HEK293 (cell line): Measurements from ENCODE around the gene CEP85L.
A peak's percentile ranks its signal among the peaks of the same experiment; 100 is the strongest.

ENCODE experiments used
- CTCF ChIA-PET: fragments of 350-600 bp; formaldehyde crosslinking; extraction: SDS; loops from one replicate; lab custom pipeline; 2021; ENCODE audit warnings: antibody characterized with exemption; lab: Yijun Ruan, JAX
- POLR2A ChIA-PET: fragments of 300-600 bp; formaldehyde crosslinking; extraction: SDS; loops from one replicate; lab custom pipeline; 2020; ENCODE audit warnings: antibody characterized with exemption, inconsistent platforms; lab: Yijun Ruan, JAX
- H3K27ac ChIP-seq: fragments of 200-500 bp; sonication (Bioruptor generic); 2 replicates; pipeline ENCODE4 v1.5.1; 2014; ENCODE audit warnings: low read depth, low read length, control low read depth, inconsistent platforms; ENCODE audit errors: extremely low read depth
- H3K36me3 ChIP-seq, 2 experiments: fragments of 200-500 bp in 1 of 2; sonication (Bioruptor generic) in 1 of 2; 1 replicate in 1 of 2; 2 replicates in 1 of 2; pipeline ENCODE4 v1.5.1; 2014 to 2017; ENCODE audit warnings: inconsistent platforms in 2 of 2, low read length in 2 of 2; ENCODE audit not compliant: control insufficient read depth in 2 of 2, insufficient read depth in 1 of 2
- H3K4me1 ChIP-seq: fragments of 200-500 bp; sonication (Bioruptor generic); 2 replicates; pipeline ENCODE4 v1.5.1; 2014; ENCODE audit warnings: mild to moderate bottlenecking, low read length, inconsistent platforms; ENCODE audit not compliant: control insufficient read depth, insufficient read depth
- H3K4me3 ChIP-seq: 2 replicates; pipeline ENCODE4 v1.5.1; 2011; ENCODE audit warnings: low read depth, mild to moderate bottlenecking, control low read depth, low read length, moderate library complexity
- H3K9me3 ChIP-seq: fragments of 200-500 bp; sonication (Bioruptor generic); 2 replicates; pipeline ENCODE4 v1.5.1; 2014; ENCODE audit warnings: low read depth, low read length, inconsistent platforms; ENCODE audit not compliant: control insufficient read depth, insufficient read depth
- HIC1 ChIP-seq: fragments of 450-650 bp; formaldehyde crosslinking; IDR thresholded peaks from 2 replicates; pipeline ENCODE4 v1.5.1; 2016; ENCODE audit warnings: missing biosample characterization, missing genetic modification characterization
- HOXC10 ChIP-seq: sonication (generic); formaldehyde crosslinking; IDR thresholded peaks from 2 replicates; pipeline ENCODE4 v1.8.1; 2023; ENCODE audit warnings: mild to moderate bottlenecking, missing genetic modification reagents
- KLF10 ChIP-seq: fragments of 450-650 bp; IDR thresholded peaks from 2 replicates; pipeline ENCODE4 v1.5.1; 2018; ENCODE audit warnings: missing biosample characterization, mild to moderate bottlenecking, missing genetic modification characterization
- MZF1 ChIP-seq: fragments of 450-650 bp; formaldehyde crosslinking; IDR thresholded peaks from 2 replicates; pipeline ENCODE4 v1.5.1; 2017; ENCODE audit warnings: missing biosample characterization, missing genetic modification characterization, borderline replicate concordance
- PRDM10 ChIP-seq: fragments of 450-650 bp; formaldehyde crosslinking; IDR thresholded peaks from 2 replicates; pipeline ENCODE4 v1.5.1; 2016; ENCODE audit warnings: missing biosample characterization, missing genetic modification characterization
- PRDM6 ChIP-seq: fragments of 450-650 bp; formaldehyde crosslinking; IDR thresholded peaks from 2 replicates; pipeline ENCODE4 v1.5.1; 2017; ENCODE audit warnings: missing biosample characterization, missing genetic modification characterization
- SCRT1 ChIP-seq: fragments of 450-650 bp; formaldehyde crosslinking; IDR thresholded peaks from 2 replicates; pipeline ENCODE4 v1.5.1; 2016; ENCODE audit warnings: missing biosample characterization, missing genetic modification characterization, borderline replicate concordance
- ZBTB44 ChIP-seq: fragments of 450-650 bp; IDR thresholded peaks from 2 replicates; pipeline ENCODE4 v1.5.1; 2018; ENCODE audit warnings: missing biosample characterization, mild to moderate bottlenecking, missing genetic modification characterization
- ZNF202 ChIP-seq: fragments of 450-650 bp; formaldehyde crosslinking; IDR thresholded peaks from 2 replicates; pipeline ENCODE4 v1.5.1; 2016; ENCODE audit warnings: missing biosample characterization, missing genetic modification characterization, borderline replicate concordance
- ZNF211 ChIP-seq: fragments of 450-650 bp; formaldehyde crosslinking; IDR thresholded peaks from 2 replicates; pipeline ENCODE4 v1.5.1; 2016; ENCODE audit warnings: low read depth, missing biosample characterization, missing genetic modification characterization
- ZNF223 ChIP-seq: fragments of 450-650 bp; formaldehyde crosslinking; IDR thresholded peaks from 2 replicates; pipeline ENCODE4 v1.5.1; 2016; ENCODE audit warnings: missing biosample characterization, missing genetic modification characterization
- ZNF292 ChIP-seq: fragments of 450-650 bp; formaldehyde crosslinking; IDR thresholded peaks from 2 replicates; pipeline ENCODE4 v1.5.1; 2016; ENCODE audit warnings: low read depth, missing biosample characterization, missing genetic modification characterization, borderline replicate concordance
- ZNF449 ChIP-seq: fragments of 450-650 bp; formaldehyde crosslinking; IDR thresholded peaks from 2 replicates; pipeline ENCODE4 v1.5.1; 2017; ENCODE audit warnings: missing biosample characterization, mild to moderate bottlenecking, missing genetic modification characterization, moderate library complexity
- ZNF626 ChIP-seq: fragments of 450-650 bp; sonication (Bioruptor Pico); formaldehyde crosslinking; IDR thresholded peaks from 2 replicates; pipeline ENCODE4 v1.5.1; 2018; ENCODE audit warnings: missing biosample characterization, missing genetic modification characterization, inconsistent platforms
- ZNF76 ChIP-seq: fragments of 450-650 bp; formaldehyde crosslinking; IDR thresholded peaks from 2 replicates; pipeline ENCODE4; 2016; ENCODE audit warnings: low read depth, missing biosample characterization, missing genetic modification characterization, borderline replicate concordance
- ZNF792 ChIP-seq: fragments of 450-650 bp; formaldehyde crosslinking; IDR thresholded peaks from 2 replicates; pipeline ENCODE4 v1.5.1; 2016; ENCODE audit warnings: missing biosample characterization, missing genetic modification characterization
- TF ChIP-seq, protein P1 (sequence below): fragments of 450-650 bp; formaldehyde crosslinking; IDR thresholded peaks from 2 replicates; pipeline ENCODE4 v1.5.1; 2016; ENCODE audit warnings: missing biosample characterization, missing genetic modification characterization
- TF ChIP-seq, protein P2 (sequence below): fragments of 450-650 bp; formaldehyde crosslinking; IDR thresholded peaks from 2 replicates; pipeline ENCODE4 v1.5.1; 2016; ENCODE audit warnings: missing biosample characterization, missing genetic modification characterization

The CEP85L gene

DNA sequence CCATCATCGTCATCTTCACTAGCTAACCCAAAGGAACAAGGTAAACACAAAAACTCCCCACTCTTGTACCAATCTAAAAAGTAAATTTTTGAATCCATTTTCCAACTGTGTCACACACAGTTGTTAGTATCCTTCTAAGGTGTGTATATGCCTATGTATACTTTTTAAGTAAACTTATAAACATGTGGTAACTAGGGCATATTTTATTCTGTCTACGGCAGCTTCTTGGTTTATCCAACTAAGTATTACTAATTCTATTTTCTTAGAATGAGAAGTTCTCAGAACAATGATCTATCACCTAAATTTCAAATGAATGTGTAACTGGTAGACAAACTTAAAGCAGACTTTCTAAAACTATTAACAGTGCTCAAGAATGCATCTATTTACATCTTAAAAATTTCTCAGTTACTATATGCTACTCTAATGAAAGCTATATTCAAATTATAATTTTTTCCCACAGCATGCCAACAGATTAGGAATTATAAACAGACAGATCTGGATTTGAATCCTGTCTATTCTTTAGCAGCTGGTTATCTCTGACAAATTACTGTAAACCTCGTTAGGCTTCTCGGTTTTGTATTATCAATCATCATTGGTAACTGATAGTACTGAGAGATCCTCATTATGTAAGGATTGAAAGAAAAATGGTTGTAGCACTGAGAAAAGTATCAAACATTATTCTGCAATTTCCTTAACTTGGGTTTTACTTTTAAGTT is 105.1 kb downstream of the CEP85L start:
- Histone ChIP-seq H3K9me3 (no peaks in the 10 kb centered on the region), H3K36me3 (no peaks in the 10 kb centered on the region), H3K4me3 (no peak overlapping the region), H3K4me1 (peaks cover 6% of the 10 kb centered on the region), H3K27ac (no peak overlapping the region)
- ChIA-PET CTCF (interaction anchor here (1.0 to 2.2 kb wide), 3 partner anchors 34 to 260 kb away, joined by 3 to 12 read pairs (median 4); no protein-coding TSS in a partner anchor), POLR2A (interaction anchor here (0.5 kb wide), 1 partner anchor 60 kb away, joined by 3 read pairs; no protein-coding TSS in a partner anchor)
- TF ChIP-seq MZF1 (tag by site-specific recombination) (no peak), ZNF76 (tag by site-specific recombination) (no peak), ZNF202 (tag by site-specific recombination) (no peak), ZNF626 (tag by site-specific recombination) (no peak), HOXC10 (no peak), ZNF211 (tag by site-specific recombination) (no peak), ZNF449 (tag by site-specific recombination) (no peak), ZNF223 (tag by site-specific recombination) (no peak), HIC1 (no peak), ZNF292 (tag by site-specific recombination) (no peak), SCRT1 (no peak)
- TF ChIP-seq, protein P1, sequence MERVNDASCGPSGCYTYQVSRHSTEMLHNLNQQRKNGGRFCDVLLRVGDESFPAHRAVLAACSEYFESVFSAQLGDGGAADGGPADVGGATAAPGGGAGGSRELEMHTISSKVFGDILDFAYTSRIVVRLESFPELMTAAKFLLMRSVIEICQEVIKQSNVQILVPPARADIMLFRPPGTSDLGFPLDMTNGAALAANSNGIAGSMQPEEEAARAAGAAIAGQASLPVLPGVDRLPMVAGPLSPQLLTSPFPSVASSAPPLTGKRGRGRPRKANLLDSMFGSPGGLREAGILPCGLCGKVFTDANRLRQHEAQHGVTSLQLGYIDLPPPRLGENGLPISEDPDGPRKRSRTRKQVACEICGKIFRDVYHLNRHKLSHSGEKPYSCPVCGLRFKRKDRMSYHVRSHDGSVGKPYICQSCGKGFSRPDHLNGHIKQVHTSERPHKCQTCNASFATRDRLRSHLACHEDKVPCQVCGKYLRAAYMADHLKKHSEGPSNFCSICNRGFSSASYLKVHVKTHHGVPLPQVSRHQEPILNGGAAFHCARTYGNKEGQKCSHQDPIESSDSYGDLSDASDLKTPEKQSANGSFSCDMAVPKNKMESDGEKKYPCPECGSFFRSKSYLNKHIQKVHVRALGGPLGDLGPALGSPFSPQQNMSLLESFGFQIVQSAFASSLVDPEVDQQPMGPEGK: no peak

- ChIA-PET POLR2A (no interaction called here), CTCF (no interaction called here)
- no peak overlapping the region for H3K27ac ChIP-seq
- no peaks in the 10 kb centered on the region for H3K36me3 ChIP-seq
- no peaks in the 10 kb centered on the region for H3K9me3 ChIP-seq
- no peak overlapping the region for H3K4me3 ChIP-seq
- peaks cover 6% of the 10 kb centered on the region for H3K4me1 ChIP-seq
- peak; percentile 64 for TF ChIP-seq PRDM10 (tag by site-specific recombination)
- TF ChIP-seq PRDM6: peak; percentile 21; the same call in 1 of the 2 replicates
- no peak for TF ChIP-seq ZBTB44
- TF ChIP-seq KLF10 (tag by site-specific recombination): no peak
- TF ChIP-seq, protein P2, sequence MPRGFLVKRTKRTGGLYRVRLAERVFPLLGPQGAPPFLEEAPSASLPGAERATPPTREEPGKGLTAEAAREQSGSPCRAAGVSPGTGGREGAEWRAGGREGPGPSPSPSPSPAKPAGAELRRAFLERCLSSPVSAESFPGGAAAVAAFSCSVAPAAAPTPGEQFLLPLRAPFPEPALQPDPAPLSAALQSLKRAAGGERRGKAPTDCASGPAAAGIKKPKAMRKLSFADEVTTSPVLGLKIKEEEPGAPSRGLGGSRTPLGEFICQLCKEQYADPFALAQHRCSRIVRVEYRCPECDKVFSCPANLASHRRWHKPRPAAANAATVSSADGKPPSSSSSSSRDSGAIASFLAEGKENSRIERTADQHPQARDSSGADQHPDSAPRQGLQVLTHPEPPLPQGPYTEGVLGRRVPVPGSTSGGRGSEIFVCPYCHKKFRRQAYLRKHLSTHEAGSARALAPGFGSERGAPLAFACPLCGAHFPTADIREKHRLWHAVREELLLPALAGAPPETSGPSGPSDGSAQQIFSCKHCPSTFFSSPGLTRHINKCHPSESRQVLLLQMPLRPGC (tag by site-specific recombination): no peak
- TF ChIP-seq ZNF792: no peak
- TF ChIP-seq ZNF626 (tag by site-specific recombination): no peak
Observed at GRCh38 chr6:118544105-118544504, 107.3 kb downstream of the CEP85L start.
